ENCODE measurements around the gene RBM14. TPM values are rescaled to one million over a fixed set of nuclear protein-coding genes. Genes with fewer than 3 reads are reported as not detected.

The RBM14 gene
- total and polyA plus RNA-seq, 10 of the 15 experiments (the other 5 are each of a cell fraction or from before 2014, with no cell fraction given) = 5.4 to 140 (median 44.5) TPM

DNA sequence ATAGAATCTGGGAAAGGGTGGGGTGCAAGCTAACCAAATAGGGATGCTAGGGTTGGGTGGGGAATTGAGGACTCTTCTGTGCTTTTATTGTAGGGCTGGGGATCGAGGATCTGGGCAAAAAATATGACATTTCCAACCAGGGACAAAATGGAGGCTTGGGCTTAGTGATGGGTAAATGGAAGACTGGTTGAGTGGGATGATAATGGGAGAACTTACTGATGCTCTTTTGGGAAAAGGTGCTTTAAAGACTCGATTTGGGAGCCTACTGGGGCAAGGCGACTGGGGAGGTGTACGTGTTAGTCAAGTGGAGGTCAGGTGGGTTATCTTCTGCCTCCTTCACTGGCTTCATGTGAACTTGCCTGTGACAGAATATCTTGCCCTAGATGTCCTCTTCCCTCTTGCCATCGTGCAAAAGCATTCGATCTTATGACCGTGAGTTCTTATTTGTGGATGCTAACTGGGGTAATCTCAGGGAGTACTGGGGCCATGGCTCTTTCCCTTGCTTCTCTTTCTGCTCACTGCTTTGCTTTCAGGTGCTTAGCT is 11.7 kb downstream of the RBM14 start:
- Histone ChIP-seq H3K79me2 (ENCODE audit: control insufficient read depth, insufficient read depth, low read length) (peaks cover 85% of the 10 kb centered on the region), H3K4me1 (ENCODE audit: control insufficient read depth, insufficient read depth, low read length) (no peaks in the 10 kb centered on the region), H3K36me3 (ENCODE audit: control insufficient read depth in 2 of 2, insufficient read depth in 2 of 2, low read length in 1 of 2) (peaks cover 49 to 65% of the 10 kb centered on the region in 2 experiments), H3K9me3 (replicated peaks; ENCODE audit: control insufficient read depth, insufficient read depth, low read length) (no peaks in the 10 kb centered on the region; the same call in 2 of the 3 replicates), H3K4me3 (no peak overlapping the region), H3K9ac (ENCODE audit: control insufficient read depth, insufficient read depth, low read length) (no peak overlapping the region), H3K4me2 (ENCODE audit: control insufficient read depth, insufficient read depth) (no peak overlapping the region), H4K20me1 (ENCODE audit: control insufficient read depth, insufficient read depth) (peaks cover 10% of the 10 kb centered on the region; the same call in 1 of the 2 replicates), H3K27me3 (replicated peaks in 1 of 2; ENCODE audit: control insufficient read depth in 2 of 2, insufficient read depth in 2 of 2, low read length in 1 of 2) (no peaks in the 10 kb centered on the region), H2AFZ (ENCODE audit: control insufficient read depth, low read depth, low read length) (no peak overlapping the region), H3K27ac (ENCODE audit: control insufficient read depth, insufficient read depth) (no peak overlapping the region)
- WGBS (ENCODE audit: insufficient coverage, insufficient replicate concordance, low lambda C conversion rate, missing lambda C conversion rate) = over 99% methylated on average over 7 of the region's 7 CpGs
- TF ChIP-seq POLR2AphosphoS5 (IDR thresholded peaks at IDR 0.05; ENCODE audit: low read length) (peak; percentile 57), CHD4 (IDR thresholded peaks at IDR 0.05) (no peak), POU2F2 (IDR thresholded peaks at IDR 0.05; ENCODE audit: borderline replicate concordance, low read depth, low read length) (0 out of 3 replicates have a peak, but pooled peaks have one; percentile 8), RBBP5 (conservative IDR thresholded peaks at IDR 0.05) (no peak)
- BruUV-seq (replicated peaks) = TSS peak; percentile 11
- in situ Hi-C loops (cut with MboI) = no loop called here
- ChIA-PET POLR2A (interaction anchor here (0.5 to 1.2 kb wide), 3 partner anchors 9 to 122 kb away, joined by 3 to 6 read pairs (median 3); no protein-coding TSS in a partner anchor), RAD21 (ENCODE audit: unreplicated experiment) (interaction anchor here (1.5 kb wide), 1 partner anchor 82 kb away, joined by 3 read pairs; the partner anchor contains the start of gene ZDHHC24), SMC1A (ENCODE audit: uncharacterized antibody, unreplicated experiment) (interaction anchor here (1.0 to 2.4 kb wide), 2 partner anchors 8 to 10 kb away, joined by 4 to 10 read pairs; partner anchors contain the start of gene RBM4), CTCF (interaction anchor here (0.8 to 2.8 kb wide), 2 partner anchors 10 to 18 kb away, joined by 3 to 11 read pairs; partner anchors contain the start of gene RBM4)
- DNase-seq (ENCODE audit: low read depth, low spot score) (no peak), FAIRE-seq (no peak), ATAC-seq (no peak)
- intact Hi-C loops (cut with micrococcal nuclease; ENCODE audit: unreplicated experiment) = no loop called here

- FAIRE-seq = no peak
- TF ChIP-seq MYB (IDR thresholded peaks at IDR 0.05; ENCODE audit: borderline replicate concordance, low read depth, low read length) (no peak), CEBPB (IDR thresholded peaks at IDR 0.05; ENCODE audit: borderline replicate concordance in 1 of 2, low read depth in 2 of 2, low read length in 2 of 2) (no peak), MTA2 (IDR thresholded peaks at IDR 0.05; ENCODE audit: low read depth) (no peak), CHD4 (IDR thresholded peaks at IDR 0.05) (no peak), ZBED1 (IDR thresholded peaks at IDR 0.05; ENCODE audit: borderline replicate concordance) (no peak), NBN (IDR thresholded peaks at IDR 0.05) (no peak), TCF3 (IDR thresholded peaks at IDR 0.05; ENCODE audit: borderline replicate concordance, insufficient read depth, low read depth, low read length) (no peak)
- TF ChIP-seq, protein P1, sequence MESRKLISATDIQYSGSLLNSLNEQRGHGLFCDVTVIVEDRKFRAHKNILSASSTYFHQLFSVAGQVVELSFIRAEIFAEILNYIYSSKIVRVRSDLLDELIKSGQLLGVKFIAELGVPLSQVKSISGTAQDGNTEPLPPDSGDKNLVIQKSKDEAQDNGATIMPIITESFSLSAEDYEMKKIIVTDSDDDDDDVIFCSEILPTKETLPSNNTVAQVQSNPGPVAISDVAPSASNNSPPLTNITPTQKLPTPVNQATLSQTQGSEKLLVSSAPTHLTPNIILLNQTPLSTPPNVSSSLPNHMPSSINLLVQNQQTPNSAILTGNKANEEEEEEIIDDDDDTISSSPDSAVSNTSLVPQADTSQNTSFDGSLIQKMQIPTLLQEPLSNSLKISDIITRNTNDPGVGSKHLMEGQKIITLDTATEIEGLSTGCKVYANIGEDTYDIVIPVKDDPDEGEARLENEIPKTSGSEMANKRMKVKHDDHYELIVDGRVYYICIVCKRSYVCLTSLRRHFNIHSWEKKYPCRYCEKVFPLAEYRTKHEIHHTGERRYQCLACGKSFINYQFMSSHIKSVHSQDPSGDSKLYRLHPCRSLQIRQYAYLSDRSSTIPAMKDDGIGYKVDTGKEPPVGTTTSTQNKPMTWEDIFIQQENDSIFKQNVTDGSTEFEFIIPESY (IDR thresholded peaks at IDR 0.05) = no peak
- TF ChIP-seq, protein P2, sequence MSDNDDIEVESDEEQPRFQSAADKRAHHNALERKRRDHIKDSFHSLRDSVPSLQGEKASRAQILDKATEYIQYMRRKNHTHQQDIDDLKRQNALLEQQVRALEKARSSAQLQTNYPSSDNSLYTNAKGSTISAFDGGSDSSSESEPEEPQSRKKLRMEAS (IDR thresholded peaks at IDR 0.05; ENCODE audit: low read depth, low read length) = no peak
Observed at GRCh38 chr11:66629356-66629755, 12.9 kb downstream of the RBM14 start.

More at GRCh38 chr11:66629356-66629755, 12.9 kb downstream of the RBM14 start:
- Histone ChIP-seq H3K36me3 (ENCODE audit: control insufficient read depth in 2 of 2, insufficient read depth in 2 of 2, low read length in 1 of 2) (peaks cover 43 to 59% of the 10 kb centered on the region in 2 experiments), H3K4me1 (ENCODE audit: control insufficient read depth, insufficient read depth, low read length) (no peaks in the 10 kb centered on the region), H3K9ac (ENCODE audit: control insufficient read depth, insufficient read depth, low read length) (no peak overlapping the region), H3K4me2 (ENCODE audit: control insufficient read depth, insufficient read depth) (no peak overlapping the region), H3K27me3 (replicated peaks in 1 of 2; ENCODE audit: control insufficient read depth in 2 of 2, insufficient read depth in 2 of 2, low read length in 1 of 2) (no peaks in the 10 kb centered on the region), H4K20me1 (ENCODE audit: control insufficient read depth, insufficient read depth) (peaks cover 5% of the 10 kb centered on the region; the same call in 1 of the 2 replicates), H3K79me2 (ENCODE audit: control insufficient read depth, insufficient read depth, low read length) (peaks cover 82% of the 10 kb centered on the region), H3K9me3 (replicated peaks; ENCODE audit: control insufficient read depth, insufficient read depth, low read length) (no peaks in the 10 kb centered on the region; the same call in 2 of the 3 replicates), H2AFZ (ENCODE audit: control insufficient read depth, low read depth, low read length) (no peak overlapping the region), H3K27ac (ENCODE audit: control insufficient read depth, insufficient read depth) (no peak overlapping the region), H3K4me3 (no peak overlapping the region)
- 95% methylated on average over 2 of the region's 2 CpGs for WGBS (ENCODE audit: insufficient coverage, insufficient replicate concordance, low lambda C conversion rate, missing lambda C conversion rate)
- CTCF ChIA-PET = interaction anchor here (2.5 to 2.8 kb wide), 2 partner anchors 9 to 13 kb away, joined by 5 to 11 read pairs; partner anchors contain the start of gene RBM4
- BruUV-seq (replicated peaks) = no TSS peak
- SMC1A ChIA-PET (ENCODE audit: uncharacterized antibody, unreplicated experiment) = interaction anchor here (1.0 to 2.4 kb wide), 2 partner anchors 9 to 10 kb away, joined by 4 to 10 read pairs; partner anchors contain the start of gene RBM4
- in situ Hi-C loops (cut with MboI) = no loop called here
- DNase-seq (ENCODE audit: low read depth, low spot score) = no peak
- ATAC-seq = no peak
- RAD21 ChIA-PET (ENCODE audit: unreplicated experiment) = interaction anchor here (1.5 kb wide), 1 partner anchor 84 kb away, joined by 3 read pairs; the partner anchor contains the start of gene ZDHHC24
- POLR2A ChIA-PET = interaction anchor here (1.2 kb wide), 1 partner anchor 9 kb away, joined by 6 read pairs; no protein-coding TSS in a partner anchor
- intact Hi-C loops (cut with micrococcal nuclease; ENCODE audit: unreplicated experiment) = no loop called here
